Middle frontal gyrus (tissue), 1 donor: Measurements from ENCODE around the gene FAM110A.
A peak's percentile ranks its signal among the peaks of the same experiment; 100 is the strongest.
"Not testable (repeated sequence)": the region's sequence is repeated elsewhere in the genome, so short reads cannot be mapped to it uniquely, and the experiment has no call there.

Experiments
- DNase-seq: peaks from one replicate; pipeline ENCODE4 v3.0.0-alpha.2; 2015; ENCODE audit warnings: low spot score; ENCODE audit errors: extremely low spot score

Gene FAM110A

GRCh38 chr20:833450-834150 is at the start of gene FAM110A:
Gene FAM110A (plus strand): TSS chr20:833715. CDS start chr20:844805, 11,090 bp downstream.
- DNase-seq: peak; percentile 87

DNA sequence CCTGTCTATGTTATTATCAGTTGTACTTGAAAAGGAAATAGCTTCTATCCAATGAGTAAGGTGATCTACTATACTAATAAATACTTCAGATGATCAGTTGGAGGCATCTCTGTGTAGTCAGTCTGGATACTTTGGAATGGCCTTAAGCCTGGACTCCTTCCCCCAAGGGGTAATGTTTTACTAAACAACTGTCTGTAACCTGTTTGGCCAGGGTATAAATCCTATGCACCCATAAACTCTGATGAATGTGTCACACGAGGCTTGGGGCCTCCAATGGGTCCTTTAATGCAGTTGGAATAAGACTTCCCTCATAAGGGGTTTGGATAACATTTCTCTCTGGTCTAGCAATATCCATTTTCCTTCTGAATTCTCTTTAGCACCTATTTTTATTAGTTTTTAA is 45.7 kb upstream of the FAM110A start:
- DNase-seq: no peak

GRCh38 chr20:791056-791455 is 42.5 kb upstream of the FAM110A start:
- no peak for DNase-seq

DNA sequence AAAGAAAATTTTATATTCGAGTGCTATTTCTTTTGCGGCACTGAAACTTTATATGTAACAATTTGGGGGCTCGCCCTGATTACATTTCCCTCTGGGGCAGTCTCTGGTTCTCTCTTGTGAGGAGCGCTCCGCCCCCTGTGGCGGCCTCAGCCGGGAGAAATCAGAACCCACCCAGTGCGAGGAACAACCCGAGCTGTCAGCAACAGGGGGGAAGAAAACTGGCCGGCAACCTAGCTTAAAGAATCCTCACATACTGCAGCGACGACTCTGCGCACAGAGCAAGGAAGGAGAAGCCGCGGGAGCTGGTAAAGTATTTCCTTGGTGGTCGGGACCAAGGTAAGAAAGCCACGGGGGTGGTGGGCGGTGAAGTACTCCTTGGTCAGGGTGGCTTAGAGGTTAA is 41.3 kb upstream of the FAM110A start:
- no peak for DNase-seq

- no peak for DNase-seq
Observed at GRCh38 chr20:796921-797320, 36.6 kb upstream of the FAM110A start.

- not testable (repeated sequence) for DNase-seq
Observed at GRCh38 chr20:798746-799145, 34.8 kb upstream of the FAM110A start.

DNA sequence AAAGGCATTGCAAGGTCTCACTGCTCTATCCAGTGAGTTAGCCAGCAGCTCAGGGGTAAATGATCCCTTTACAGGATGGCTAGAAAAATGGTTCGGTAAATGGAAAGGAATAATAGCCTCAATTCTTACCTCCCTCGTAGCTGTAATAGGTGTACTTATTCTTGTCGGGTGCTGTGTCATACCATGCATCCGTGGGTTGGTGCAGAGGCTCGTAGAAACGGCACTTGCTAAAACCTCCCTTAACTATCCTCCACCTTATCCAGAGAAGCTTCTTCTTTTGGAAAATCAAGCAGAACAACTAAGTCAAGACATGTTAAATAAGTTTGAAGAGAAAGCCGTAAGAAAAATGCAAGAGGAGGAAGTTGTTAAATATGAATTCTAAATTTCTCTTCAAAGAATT is 33.5 kb upstream of the FAM110A start:
- DNase-seq: not testable (repeated sequence)

GRCh38 chr20:801678-802077 is 31.8 kb upstream of the FAM110A start:
- DNase-seq: no peak

- no peak for DNase-seq
Observed at GRCh38 chr20:805713-806112, 27.8 kb upstream of the FAM110A start.

- not testable (repeated sequence) for DNase-seq
Observed at GRCh38 chr20:811776-812434, 21.6 kb upstream of the FAM110A start.

- not testable (repeated sequence) for DNase-seq
Observed at GRCh38 chr20:812435-812814, 21.1 kb upstream of the FAM110A start.

- no peak for DNase-seq
Observed at GRCh38 chr20:813390-813789, 20.1 kb upstream of the FAM110A start.

DNA sequence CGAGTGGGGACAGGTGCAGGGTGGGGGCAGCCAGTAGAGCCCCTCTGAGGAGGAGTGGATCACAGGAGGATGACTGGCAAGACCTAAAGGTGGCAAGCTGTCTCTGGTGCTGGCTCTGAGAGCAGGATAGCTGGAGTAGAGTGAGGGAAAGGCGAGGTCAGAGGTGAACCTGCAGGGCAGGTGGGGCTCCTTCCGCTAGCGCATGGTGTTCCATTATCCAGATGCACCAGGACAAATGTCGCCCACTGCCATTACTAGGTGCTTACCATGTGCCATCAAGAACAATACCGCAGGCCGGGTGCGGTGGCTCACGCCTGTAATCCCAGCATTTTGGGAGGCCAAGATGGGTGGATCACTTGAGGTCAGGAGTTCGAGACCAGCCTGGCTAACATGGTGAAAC is 18.3 kb upstream of the FAM110A start:
- no peak for DNase-seq

DNA sequence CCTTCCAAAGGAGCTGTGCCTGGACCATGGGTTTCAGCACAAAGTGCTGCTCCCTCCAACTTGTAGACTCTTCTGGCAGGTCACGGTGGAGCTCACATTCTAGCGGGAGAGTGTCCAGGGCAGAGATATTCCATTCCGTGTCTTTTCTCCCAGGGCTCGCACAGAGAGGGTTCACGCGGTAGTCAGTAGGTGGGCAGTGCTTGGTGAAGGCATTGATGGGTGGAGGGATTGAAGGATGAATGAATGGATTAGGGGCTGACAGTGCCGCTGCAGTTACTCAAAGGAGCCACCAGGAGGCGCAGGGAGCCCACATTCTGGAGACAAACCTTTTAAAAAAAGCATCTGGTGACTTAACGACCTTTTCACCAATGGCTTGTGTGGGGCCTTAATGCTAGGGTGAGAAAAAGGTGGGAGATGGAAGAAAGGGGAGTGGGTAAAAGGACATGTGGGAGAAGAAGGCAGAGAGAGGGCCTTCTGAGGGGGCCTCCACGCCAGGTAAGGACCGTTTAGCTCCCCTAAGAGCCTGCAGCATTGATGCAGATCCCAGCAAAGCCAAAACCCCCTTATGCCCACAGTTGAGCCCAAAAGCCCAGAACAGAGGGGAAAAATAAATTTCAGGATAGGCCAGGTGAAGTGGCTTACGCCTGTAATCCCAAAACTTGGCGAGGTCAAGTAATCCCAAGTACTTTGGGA is 17.5 kb upstream of the FAM110A start:
- DNase-seq: no peak

DNA sequence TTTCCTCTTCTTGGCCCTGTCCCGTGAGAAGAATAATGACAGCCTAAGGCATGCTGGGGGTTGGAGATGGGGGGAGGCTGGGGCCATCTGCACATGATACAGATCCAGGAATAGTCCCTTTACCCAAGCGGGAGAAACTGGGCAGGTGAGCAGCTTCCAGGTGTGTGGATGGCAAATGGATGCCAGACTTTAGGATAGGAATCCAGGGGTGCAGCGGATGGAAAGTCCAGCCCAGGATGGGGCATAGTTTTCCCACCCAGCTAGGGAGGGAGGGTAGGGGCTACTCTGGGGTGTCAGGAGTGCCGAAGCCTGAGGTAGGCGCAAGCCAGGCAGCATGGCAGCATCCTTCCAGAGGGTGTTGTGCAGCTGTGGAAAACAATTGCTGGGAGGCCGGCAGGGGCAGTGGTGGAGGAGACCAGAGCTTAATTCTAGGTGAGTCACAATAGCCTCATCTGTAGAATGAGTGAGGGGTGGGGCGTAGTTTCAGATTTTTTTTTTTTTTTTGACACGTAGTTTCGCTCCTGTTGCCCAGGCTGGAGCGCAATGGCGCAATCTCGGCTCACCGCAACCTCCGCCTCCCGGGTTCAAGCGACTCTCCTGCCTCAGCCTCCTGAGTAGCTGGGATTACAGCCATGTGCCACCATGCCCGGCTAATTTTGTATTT is 15.4 kb upstream of the FAM110A start:
- no peak for DNase-seq

- DNase-seq: no peak
Observed at GRCh38 chr20:819680-820322, 13.7 kb upstream of the FAM110A start.

- DNase-seq: no peak
Observed at GRCh38 chr20:820323-820953, 13.1 kb upstream of the FAM110A start.

GRCh38 chr20:821046-821730 is 12.3 kb upstream of the FAM110A start:
- DNase-seq: no peak

- DNase-seq: no peak
Observed at GRCh38 chr20:821731-822065, 11.8 kb upstream of the FAM110A start.
